Lower leg skin (tissue), 4 donors: ENCODE results near the gene RPL41. TPM values are rescaled to one million over a fixed set of nuclear protein-coding genes. Genes with fewer than 3 reads are reported as not detected.
A peak's percentile ranks its signal among the peaks of the same experiment; 100 is the strongest.

Source experiments
- DNase-seq, 2 donors: peaks; one replicate each; pipeline ENCODE4 v3.0.0-alpha.2; 2019; ENCODE audit warnings: low spot score in 2 of 2
- H3K4me3 ChIP-seq: fragments of 200-600 bp; sonication (generic); 2 replicates; pipeline ENCODE4 v1.5.1; 2017; ENCODE audit warnings: mild to moderate bottlenecking, low read depth; ENCODE audit not compliant: poor library complexity, severe bottlenecking
- CTCF ChIP-seq, 3 donors: fragments of 450-650 bp; IDR thresholded peaks; one replicate each; pipeline ENCODE4 v1.5.1; 2016; ENCODE audit warnings: antibody characterized with exemption in 3 of 3, mild to moderate bottlenecking in 3 of 3, moderate library complexity in 2 of 3
- POLR2A ChIP-seq, 2 donors: fragments of 450-650 bp; IDR thresholded peaks; one replicate each; pipeline ENCODE4 v1.6.1; 2016 to 2017; ENCODE audit warnings: antibody characterized with exemption in 2 of 2, mild to moderate bottlenecking in 1 of 2, moderate library complexity in 1 of 2
- WGBS, 2 donors: methylation state at CpG; one replicate each; pipeline ENCODE4 v1.1.5; 2018; 5-methylcytosine and 5-hydroxymethylcytosine counted together
- intact Hi-C: fragments of 100-400 bp; cut with DNase I; formaldehyde crosslinking; loops from one replicate; pipeline ENCODE4 v1.15.0; 2023; ENCODE audit warnings: low total_unique reads
- total RNA-seq, 4 donors: library from RNA; depleted of rRNA; stranded (reverse); fragments of >200 nt; gene quantifications; one replicate each; pipeline ENCODE4 v1.1.0, GENCODE V29; 2016

Gene RPL41
- total RNA-seq, 4 donors from 2014 or later = 3,201 to 5,967 (median 4,725) TPM

DNA sequence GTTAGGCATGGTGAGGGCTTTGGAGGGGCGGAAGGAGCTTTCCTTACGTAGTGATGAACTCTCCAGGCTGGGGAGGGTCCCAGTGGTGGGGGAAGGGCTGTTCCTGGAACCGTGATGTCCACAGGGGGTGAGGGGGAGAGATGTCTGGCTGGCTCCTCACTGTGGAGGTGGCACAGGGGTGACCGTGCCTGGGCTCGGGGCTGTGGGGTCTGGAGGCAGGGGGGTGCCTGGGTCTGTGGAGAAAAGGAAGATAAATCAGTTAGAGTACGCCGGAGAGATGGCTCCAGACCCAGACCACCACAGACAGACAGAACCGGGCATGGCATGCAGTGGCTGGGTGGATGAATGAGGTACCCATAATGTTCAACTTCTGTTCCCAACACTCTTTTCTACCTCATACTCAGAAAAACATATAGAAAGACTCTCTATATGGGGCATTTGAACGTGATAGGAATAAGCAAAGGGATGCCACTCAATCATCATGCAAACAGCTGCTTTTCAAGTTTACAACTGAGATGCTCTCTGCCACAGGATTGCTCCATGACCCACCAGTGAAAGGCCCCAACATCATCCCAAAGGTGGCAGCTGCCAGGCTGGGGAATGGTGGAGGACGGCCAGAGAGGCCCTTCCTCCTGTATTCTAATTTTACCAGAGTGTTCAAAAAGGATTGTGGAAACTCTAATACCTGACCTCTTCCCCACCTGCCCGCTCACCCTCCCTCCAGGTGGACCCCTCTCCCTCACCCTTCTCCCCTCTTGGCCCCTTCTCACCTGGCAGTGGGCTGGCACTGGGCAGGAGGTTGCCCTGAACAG lies 47.3 kb downstream of the RPL41 start:
- 73 to 77% methylated on average over 11 of the region's 11 CpGs for WGBS, 2 donors
- no peak for DNase-seq
- no peak for TF ChIP-seq POLR2A (IDR thresholded peaks at IDR 0.05)
- no peak for TF ChIP-seq CTCF (IDR thresholded peaks at IDR 0.05)
- intact Hi-C loops = no loop called here
- H3K4me3 ChIP-seq = no peak overlapping the region

DNA sequence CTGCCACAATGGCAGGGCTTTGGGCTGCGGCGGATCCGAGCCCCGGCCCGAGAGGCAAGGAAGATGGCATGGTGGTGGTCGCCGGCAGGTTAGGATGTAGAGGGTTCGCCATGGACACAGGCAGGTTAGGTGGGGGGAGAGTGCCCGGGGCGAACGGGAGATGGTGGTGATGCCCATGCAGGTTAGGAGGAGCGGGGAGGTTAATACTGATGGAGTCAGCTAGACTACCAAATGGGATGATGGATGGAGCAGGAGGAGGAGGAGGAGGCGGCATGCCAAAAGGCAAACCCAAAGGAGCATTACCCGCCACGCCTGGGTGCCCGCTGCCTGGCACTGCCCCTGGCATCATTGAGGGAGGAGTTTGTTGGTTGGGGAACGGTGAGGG lies 47.9 kb downstream of the RPL41 start:
- no peak overlapping the region for H3K4me3 ChIP-seq
- intact Hi-C loops = no loop called here
- TF ChIP-seq CTCF (IDR thresholded peaks at IDR 0.05) (no peak), POLR2A (IDR thresholded peaks at IDR 0.05) (no peak)
- WGBS, 2 donors = 88 to 89% methylated on average over 17 of the region's 17 CpGs
- DNase-seq = peak in 1 of 2 donors; percentile 85

- no peak for TF ChIP-seq POLR2A (IDR thresholded peaks at IDR 0.05)
- no peak for TF ChIP-seq CTCF (IDR thresholded peaks at IDR 0.05)
- DNase-seq = peak in 1 of 2 donors; percentile 79
- intact Hi-C loops = no loop called here
- 63 to 67% methylated on average over 1 of the region's 4 CpGs for WGBS, 2 donors
- no peak overlapping the region for H3K4me3 ChIP-seq
Observed at GRCh38 chr12:56165369-56165768, 48.9 kb downstream of the RPL41 start.

Other genes starting within 250 kb of the RPL41 start
- 10 to 100 TPM; 46.8 to 63.7 (median 49.1) TPM for gene PYM1, start 188.7 kb upstream of the RPL41 start, total RNA-seq
- gene DGKA, start 185.5 kb upstream of the RPL41 start, total RNA-seq = 100 to 1,000 TPM; 139 to 354 (median 176) TPM
- gene PMEL, start 150.6 kb upstream of the RPL41 start, total RNA-seq = 10 to 100 TPM; 17.2 to 49.3 (median 34.2) TPM
- gene CDK2, start 149.8 kb upstream of the RPL41 start, total RNA-seq = 10 to 100 TPM; 18.3 to 25.2 (median 24.0) TPM
- 100 to 1,000 TPM in 3 of 4 donors, 10 to 100 TPM in 1; 96.9 to 141 (median 129) TPM for gene RAB5B, start 142.6 kb upstream of the RPL41 start, total RNA-seq
- gene SUOX, start 119.4 kb upstream of the RPL41 start, total RNA-seq = 10 to 100 TPM in 3 of 4 donors, 1 to 10 TPM in 1; 7.6 to 21.4 (median 13.8) TPM
- gene IKZF4, start 95.6 kb upstream of the RPL41 start, total RNA-seq = 1 to 10 TPM; 2.4 to 5.8 (median 3.4) TPM
- gene RPS26, start 74.7 kb upstream of the RPL41 start, total RNA-seq = 1,000 to 10,000 TPM in 1 of 4 donors, 100 to 1,000 TPM in 3; 390 to 2,886 (median 552) TPM
- 100 to 1,000 TPM; 177 to 209 (median 202) TPM for gene ERBB3, start 36.5 kb upstream of the RPL41 start, total RNA-seq
- 100 to 1,000 TPM; 118 to 201 (median 130) TPM for gene PA2G4, start 12.1 kb upstream of the RPL41 start, total RNA-seq
- 1 to 10 TPM; 3.4 to 4.4 (median 3.7) TPM for gene ZC3H10, start 1.6 kb downstream of the RPL41 start, total RNA-seq
- gene ESYT1, start 11.6 kb downstream of the RPL41 start, total RNA-seq = 10 to 100 TPM; 51.2 to 84.1 (median 64.9) TPM
- 10 to 100 TPM in 3 of 4 donors, 1 to 10 TPM in 1; 9.0 to 40.1 (median 22.5) TPM for gene MYL6B, start 36.0 kb downstream of the RPL41 start, total RNA-seq
- 1,000 to 10,000 TPM in 1 of 4 donors, 100 to 1,000 TPM in 3; 700 to 1,156 (median 824) TPM for gene MYL6, start 41.7 kb downstream of the RPL41 start, total RNA-seq
- 10 to 100 TPM; 55.3 to 90.5 (median 63.5) TPM for gene SMARCC2, start 72.8 kb downstream of the RPL41 start, total RNA-seq
- 10 to 100 TPM; 33.3 to 46.5 (median 42.1) TPM for gene RNF41, start 105.3 kb downstream of the RPL41 start, total RNA-seq
- 10 to 100 TPM in 3 of 4 donors, 1 to 10 TPM in 1; 9.9 to 23.1 (median 17.9) TPM for gene NABP2, start 107.7 kb downstream of the RPL41 start, total RNA-seq
- not detected for gene SLC39A5, start 113.4 kb downstream of the RPL41 start, total RNA-seq
- 10 to 100 TPM; 15.6 to 22.3 (median 18.7) TPM for gene ANKRD52, start 141.8 kb downstream of the RPL41 start, total RNA-seq
- gene COQ10A, start 150.3 kb downstream of the RPL41 start, total RNA-seq = 10 to 100 TPM in 1 of 4 donors, 1 to 10 TPM in 3; 2.8 to 11.0 (median 5.8) TPM
- 100 to 1,000 TPM; 118 to 156 (median 150) TPM for gene CS, start 183.7 kb downstream of the RPL41 start, total RNA-seq
- gene CNPY2, start 199.4 kb downstream of the RPL41 start, total RNA-seq = 10 to 100 TPM; 23.3 to 40.9 (median 37.7) TPM
- 10 to 100 TPM; 24.2 to 60.1 (median 28.9) TPM for gene PAN2, start 217.4 kb downstream of the RPL41 start, total RNA-seq
- under 1 TPM in 1 of 4 donors, not detected in 3; 0.45 TPM for gene IL23A, start 222.3 kb downstream of the RPL41 start, total RNA-seq
- 10 to 100 TPM; 60.8 to 98.4 (median 92.5) TPM for gene STAT2, start 243.5 kb downstream of the RPL41 start, total RNA-seq
- gene APOF, start 246.2 kb downstream of the RPL41 start, total RNA-seq = not detected